Ishikawa (cell line): ENCODE data around the gene RNF157.

ENCODE experiments used
- CEBPB ChIP-seq: IDR thresholded peaks from 2 replicates; pipeline ENCODE4 v1.6.1; 2012
- CREB1 ChIP-seq: IDR thresholded peaks from 2 replicates; pipeline ENCODE4 v1.6.1; 2012; ENCODE audit warnings: low read depth
- EP300 ChIP-seq: IDR thresholded peaks from 2 replicates; pipeline ENCODE4 v1.6.1; 2012; ENCODE audit warnings: borderline replicate concordance
- FOXM1 ChIP-seq: IDR thresholded peaks from 2 replicates; pipeline ENCODE4 v1.6.1; 2012; ENCODE audit warnings: low read depth, borderline replicate concordance
- NFIC ChIP-seq: IDR thresholded peaks from 2 replicates; pipeline ENCODE4 v1.6.1; 2012
- RAD21 ChIP-seq: IDR thresholded peaks from 2 replicates; pipeline ENCODE4 v1.6.1; 2012; ENCODE audit warnings: low read depth
- TAF1 ChIP-seq: IDR thresholded peaks from 2 replicates; pipeline ENCODE4 v1.6.1; 2012; ENCODE audit warnings: low read depth, mild to moderate bottlenecking
- TCF12 ChIP-seq: IDR thresholded peaks from 2 replicates; pipeline ENCODE4 v1.6.1; 2012; ENCODE audit warnings: low read depth
- YY1 ChIP-seq: IDR thresholded peaks from 2 replicates; pipeline ENCODE4 v1.6.1; 2012; ENCODE audit warnings: low read depth
- ZBTB7A ChIP-seq: IDR thresholded peaks from 2 replicates; pipeline ENCODE4 v1.6.1; 2012; ENCODE audit warnings: low read depth
- TF ChIP-seq, protein P1 (sequence below): IDR thresholded peaks from 2 replicates; pipeline ENCODE4 v1.6.1; 2012
- TF ChIP-seq, protein P2 (sequence below): IDR thresholded peaks from 2 replicates; pipeline ENCODE4 v1.6.1; 2012
- TF ChIP-seq, protein P3 (sequence below): IDR thresholded peaks from 2 replicates; pipeline ENCODE4 v1.6.1; 2012; ENCODE audit warnings: low read depth, mild to moderate bottlenecking

DNA sequence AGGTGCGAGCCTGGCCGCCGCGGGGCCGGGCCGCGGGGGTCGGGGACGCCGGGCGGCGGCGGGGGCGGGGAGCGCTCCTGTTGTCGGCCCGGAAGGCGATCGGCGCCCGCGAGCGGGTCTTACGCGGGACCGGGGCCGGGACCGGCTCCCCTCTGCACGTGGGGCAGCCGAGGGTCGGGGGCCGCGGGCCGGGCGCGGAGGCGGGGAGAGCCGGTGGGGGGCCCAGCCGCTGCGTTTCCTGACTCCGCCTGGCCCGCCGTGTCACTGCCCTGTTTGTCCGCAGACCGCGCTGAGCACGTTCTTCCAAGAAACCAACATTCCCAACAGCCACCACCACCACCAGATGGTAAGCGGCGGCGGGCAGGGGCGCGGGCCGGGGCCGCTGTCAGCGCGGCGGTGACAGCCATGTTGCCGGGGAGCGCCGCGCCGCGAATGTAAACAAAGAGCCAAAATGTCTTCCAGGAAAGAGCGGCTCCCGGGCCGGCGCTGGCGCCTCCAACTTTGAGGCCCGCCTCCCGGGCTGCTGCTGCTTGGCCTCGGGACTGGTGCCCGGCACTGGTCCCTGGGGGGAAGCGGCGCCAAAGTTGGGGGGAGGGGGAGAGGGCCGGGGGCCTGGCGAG lies 25.4 kb upstream of the RNF157 start:
- TF ChIP-seq TAF1 (peak; percentile 46; the same call in 1 of the 2 replicates), RAD21 (no peak), EP300 (no peak), TCF12 (peak; percentile 26; the same call in 1 of the 2 replicates), NFIC (no peak), YY1 (peak; percentile 92), CEBPB (no peak), CREB1 (no peak), ZBTB7A (0 out of 2 replicates have a peak, but pooled peaks have one; percentile 31), FOXM1 (no peak)
- TF ChIP-seq, protein P1, sequence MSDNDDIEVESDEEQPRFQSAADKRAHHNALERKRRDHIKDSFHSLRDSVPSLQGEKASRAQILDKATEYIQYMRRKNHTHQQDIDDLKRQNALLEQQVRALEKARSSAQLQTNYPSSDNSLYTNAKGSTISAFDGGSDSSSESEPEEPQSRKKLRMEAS = peak; percentile 81
- TF ChIP-seq, protein P2, sequence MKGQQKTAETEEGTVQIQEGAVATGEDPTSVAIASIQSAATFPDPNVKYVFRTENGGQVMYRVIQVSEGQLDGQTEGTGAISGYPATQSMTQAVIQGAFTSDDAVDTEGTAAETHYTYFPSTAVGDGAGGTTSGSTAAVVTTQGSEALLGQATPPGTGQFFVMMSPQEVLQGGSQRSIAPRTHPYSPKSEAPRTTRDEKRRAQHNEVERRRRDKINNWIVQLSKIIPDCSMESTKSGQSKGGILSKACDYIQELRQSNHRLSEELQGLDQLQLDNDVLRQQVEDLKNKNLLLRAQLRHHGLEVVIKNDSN = no peak
- TF ChIP-seq, protein P3, sequence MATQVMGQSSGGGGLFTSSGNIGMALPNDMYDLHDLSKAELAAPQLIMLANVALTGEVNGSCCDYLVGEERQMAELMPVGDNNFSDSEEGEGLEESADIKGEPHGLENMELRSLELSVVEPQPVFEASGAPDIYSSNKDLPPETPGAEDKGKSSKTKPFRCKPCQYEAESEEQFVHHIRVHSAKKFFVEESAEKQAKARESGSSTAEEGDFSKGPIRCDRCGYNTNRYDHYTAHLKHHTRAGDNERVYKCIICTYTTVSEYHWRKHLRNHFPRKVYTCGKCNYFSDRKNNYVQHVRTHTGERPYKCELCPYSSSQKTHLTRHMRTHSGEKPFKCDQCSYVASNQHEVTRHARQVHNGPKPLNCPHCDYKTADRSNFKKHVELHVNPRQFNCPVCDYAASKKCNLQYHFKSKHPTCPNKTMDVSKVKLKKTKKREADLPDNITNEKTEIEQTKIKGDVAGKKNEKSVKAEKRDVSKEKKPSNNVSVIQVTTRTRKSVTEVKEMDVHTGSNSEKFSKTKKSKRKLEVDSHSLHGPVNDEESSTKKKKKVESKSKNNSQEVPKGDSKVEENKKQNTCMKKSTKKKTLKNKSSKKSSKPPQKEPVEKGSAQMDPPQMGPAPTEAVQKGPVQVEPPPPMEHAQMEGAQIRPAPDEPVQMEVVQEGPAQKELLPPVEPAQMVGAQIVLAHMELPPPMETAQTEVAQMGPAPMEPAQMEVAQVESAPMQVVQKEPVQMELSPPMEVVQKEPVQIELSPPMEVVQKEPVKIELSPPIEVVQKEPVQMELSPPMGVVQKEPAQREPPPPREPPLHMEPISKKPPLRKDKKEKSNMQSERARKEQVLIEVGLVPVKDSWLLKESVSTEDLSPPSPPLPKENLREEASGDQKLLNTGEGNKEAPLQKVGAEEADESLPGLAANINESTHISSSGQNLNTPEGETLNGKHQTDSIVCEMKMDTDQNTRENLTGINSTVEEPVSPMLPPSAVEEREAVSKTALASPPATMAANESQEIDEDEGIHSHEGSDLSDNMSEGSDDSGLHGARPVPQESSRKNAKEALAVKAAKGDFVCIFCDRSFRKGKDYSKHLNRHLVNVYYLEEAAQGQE = no peak
